CD4-positive, alpha-beta T cell treated with Interleukin-15 for 1 hour (primary cell): ENCODE results near the gene NFATC1.
A peak's percentile ranks its signal among the peaks of the same experiment; 100 is the strongest.

Experiments
- DNase-seq: peaks from one replicate; pipeline ENCODE4 v3.0.0-alpha.2; 2020

NFATC1 gene

GRCh38 chr18:79424880-79425568 lies 29.3 kb downstream of the NFATC1 start:
- no peak for DNase-seq

DNA sequence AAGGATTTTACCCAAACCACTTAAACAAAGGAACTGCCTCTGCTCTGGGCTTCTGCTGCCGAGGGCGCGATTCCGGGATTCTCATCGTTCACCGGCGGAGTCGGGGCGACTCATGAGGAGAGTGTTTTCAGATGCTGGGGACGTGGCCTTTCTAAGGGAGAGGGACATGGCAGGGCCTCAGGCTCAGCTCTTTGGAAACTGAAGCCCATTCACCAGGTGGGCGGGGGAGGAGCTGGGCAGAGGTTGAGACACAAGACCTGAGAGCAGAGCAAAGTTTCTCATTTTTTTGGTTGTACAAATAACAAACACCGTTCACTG lies 29.8 kb downstream of the NFATC1 start:
- no peak for DNase-seq

GRCh38 chr18:79426376-79427300 lies 30.9 kb downstream of the NFATC1 start:
- DNase-seq = no peak

DNA sequence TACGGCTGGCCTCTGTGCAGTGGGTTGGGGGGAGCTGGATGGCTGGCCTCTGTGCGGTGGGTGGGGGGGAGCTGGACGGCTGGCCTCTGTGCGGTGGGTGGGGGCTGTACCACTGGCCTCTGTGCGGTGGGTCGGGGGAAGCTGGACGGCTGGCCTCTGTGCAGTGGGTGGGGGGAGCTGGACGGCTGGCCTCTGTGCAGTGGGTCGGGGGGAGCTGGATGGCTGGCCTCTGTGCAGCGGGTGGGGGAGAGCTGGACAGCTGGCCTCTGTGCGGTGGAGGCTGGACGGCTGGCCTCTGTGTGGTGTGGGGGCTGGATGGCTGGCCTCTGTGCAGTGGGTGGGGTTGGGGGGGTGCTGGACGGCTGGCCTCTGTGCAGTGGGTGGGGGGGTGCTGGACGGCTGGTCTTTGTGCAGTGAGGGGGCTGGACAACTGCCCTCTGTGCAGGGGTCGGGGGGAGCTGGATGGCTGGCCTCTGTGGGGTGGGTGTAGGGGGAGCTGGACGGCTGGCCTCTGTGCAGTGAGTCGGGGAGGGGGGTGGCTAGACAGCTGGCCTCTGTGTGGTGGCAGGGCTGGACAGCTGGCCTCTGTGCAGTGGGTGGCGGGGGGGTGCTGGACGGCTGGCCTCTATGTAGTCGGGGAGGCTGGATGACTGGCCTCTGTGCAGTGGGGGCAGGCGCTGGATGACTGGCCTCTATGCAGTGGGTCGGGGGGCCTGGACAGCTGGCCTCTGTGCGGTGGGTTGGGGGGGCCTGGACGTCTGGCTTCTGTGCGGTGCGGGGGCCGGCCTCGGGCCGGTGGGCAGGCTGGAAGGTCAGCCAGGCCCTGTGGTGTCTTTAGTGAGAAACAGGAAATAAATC lies 31.9 kb downstream of the NFATC1 start:
- DNase-seq = no peak

DNA sequence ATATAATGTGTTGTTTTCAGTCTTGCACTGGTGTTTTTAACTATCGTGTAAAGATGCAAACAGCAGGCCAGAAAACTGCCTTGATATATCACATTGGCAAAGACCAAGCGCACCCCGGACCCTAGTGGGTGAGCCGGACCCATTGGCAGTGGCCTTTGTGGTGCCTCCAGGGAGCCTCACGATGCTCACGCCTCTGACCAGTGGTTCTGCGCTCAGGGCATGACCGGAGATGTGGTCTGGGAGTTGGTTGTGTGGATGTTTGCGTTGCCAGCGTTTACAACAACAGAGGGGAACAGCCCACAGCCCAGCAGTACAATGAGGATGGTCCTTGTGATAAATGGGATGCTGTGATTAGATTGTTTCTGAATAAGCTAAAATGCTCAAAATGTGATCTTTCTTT lies 32.6 kb downstream of the NFATC1 start:
- no peak for DNase-seq

DNA sequence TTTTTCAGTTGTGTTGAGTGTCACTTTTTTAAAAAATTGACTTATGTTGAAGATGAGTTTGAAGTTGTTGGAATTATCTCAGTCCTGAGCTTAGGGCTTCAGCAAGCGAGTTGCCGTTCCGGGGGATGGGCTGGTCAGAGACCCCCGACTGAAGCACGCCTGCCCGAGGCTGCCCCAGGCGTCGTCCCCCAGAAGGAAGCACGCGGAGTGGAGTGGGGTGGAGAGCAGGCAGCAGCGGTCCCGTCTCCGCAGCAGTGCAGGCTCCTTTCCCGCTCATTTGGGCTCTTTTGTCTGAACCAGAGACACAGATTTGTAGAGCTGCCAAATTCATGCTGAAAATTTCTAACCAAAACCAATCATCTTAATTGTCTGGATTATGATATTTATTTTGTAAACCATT lies 33.7 kb downstream of the NFATC1 start:
- no peak for DNase-seq

DNA sequence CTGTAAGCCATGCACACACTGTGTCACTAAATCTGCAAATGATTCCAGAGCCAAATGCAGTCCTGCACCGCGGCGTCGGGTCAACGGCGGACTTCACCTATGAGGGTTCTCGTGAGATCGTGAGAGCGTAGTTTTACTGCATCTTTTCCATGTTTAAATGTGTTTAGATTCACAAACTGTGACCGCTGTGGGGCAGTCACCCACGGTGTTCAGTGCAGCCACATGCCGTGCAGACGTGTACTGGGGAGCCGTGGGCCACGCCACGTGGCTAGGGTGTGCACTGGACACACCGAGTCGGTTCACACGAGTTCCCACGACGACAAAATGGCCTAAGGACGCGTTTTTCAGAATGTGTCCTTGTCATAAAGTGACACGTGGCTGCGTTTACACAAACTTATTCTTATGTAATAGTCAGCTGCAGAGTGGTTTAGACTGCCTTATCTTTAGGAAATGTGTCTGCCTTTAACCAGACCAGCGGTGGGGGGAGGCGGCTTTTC lies 34.1 kb downstream of the NFATC1 start:
- DNase-seq = no peak

- no peak for DNase-seq
Measured at GRCh38 chr18:79432376-79433120, 36.8 kb downstream of the NFATC1 start.

GRCh38 chr18:79433431-79433830 lies 37.7 kb downstream of the NFATC1 start:
- DNase-seq = no peak

DNA sequence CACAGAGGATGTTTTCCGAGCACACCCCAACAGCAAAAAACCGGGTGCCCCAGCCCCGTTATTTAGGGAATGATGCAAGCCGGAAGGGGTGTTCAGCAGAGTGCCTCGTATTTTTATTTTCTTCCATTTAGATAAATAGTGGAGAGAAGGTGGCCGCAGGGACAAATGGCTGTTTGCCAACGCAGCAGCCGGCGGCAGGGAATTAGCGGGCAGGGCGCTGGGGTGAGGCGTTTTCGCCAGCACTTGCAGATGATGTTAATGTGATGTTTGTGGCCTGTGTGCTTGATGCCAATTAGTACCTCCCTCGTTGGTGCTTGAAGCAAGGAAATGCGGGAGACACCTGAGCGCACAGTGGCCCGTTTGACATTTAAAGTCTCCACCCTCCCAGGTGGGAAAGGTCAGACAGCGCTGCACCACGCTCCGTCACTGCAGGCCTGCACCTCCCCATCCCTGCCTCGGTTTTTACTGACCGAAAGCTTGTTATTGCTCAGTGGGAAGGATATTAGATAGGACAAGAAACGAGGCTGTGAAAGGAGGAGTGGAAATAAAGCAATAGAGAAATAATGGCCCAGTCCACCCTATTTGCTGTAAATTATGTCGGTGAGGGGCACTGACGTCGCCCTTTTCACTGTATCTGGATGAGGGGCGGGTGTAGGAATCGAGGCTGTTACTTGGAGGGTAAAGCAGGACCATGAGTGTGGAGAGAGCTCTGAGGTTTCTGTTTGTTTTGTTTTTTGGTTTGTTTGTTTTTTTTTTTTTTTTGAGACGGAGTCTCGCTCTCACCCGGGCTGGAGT lies 39.1 kb downstream of the NFATC1 start:
- DNase-seq = no peak

- no peak for DNase-seq
Measured at GRCh38 chr18:79436556-79437275, 41.0 kb downstream of the NFATC1 start.

- DNase-seq = no peak
Measured at GRCh38 chr18:79438089-79438897, 42.6 kb downstream of the NFATC1 start.

- peak; percentile 48 for DNase-seq
Measured at GRCh38 chr18:79438898-79439627, 43.3 kb downstream of the NFATC1 start.

DNA sequence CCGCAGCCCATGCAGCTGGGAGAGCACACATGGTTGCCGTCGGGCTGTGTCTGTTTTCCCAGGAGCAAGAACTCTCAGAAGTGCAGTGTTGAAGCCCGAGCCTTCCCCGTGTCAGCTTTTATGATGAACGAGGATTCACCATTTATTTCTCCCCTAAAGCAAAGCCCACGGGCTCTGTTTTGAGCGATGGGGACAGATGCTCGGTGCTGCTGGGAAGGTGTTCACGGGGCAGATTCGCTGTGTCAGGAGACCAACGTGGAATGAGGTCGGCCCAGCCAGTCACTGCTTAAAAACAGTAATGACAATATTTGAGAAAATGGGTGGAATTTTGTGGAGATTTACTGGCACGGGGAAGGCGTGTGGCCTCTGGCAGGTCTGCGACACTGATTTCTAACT lies 43.9 kb downstream of the NFATC1 start:
- DNase-seq = no peak

DNA sequence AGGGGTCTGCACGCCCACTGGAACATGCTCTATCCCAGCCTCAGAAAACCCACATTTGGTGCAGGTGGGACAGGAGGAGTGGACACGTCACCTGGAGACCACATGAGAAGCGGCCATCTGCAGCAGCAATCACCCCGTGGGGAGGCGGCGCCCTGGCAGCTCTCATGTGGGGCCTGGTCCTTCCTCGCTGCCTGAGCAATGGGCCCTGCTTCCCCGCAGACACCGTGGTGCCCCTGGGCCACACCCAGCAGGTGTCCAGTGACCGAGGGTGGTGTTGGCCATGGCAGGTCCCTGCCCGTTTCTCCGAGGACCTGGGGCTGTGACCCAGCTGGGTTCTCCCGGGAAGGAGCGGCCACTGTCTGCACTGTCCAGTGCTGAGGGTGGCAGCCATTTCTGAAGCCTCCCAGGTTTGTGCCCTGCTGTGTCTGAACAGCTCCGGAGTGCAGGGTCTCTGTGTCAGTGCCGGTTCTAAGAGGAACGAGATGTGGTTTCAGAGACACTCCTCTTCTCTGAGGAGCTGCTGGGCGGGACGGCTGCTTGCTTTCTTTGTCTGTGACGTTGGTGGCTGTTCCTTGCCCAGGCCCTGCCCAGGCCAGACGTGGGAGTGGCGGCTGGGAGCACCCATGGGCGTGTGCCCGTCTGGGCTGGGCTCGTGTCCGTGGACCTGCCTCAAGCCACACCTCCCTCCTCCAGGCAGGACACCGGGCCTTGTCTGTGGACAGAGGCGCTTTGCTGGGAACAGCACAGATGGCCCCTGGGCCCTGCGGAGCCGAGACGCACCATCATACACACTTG lies 44.8 kb downstream of the NFATC1 start:
- DNase-seq = no peak

DNA sequence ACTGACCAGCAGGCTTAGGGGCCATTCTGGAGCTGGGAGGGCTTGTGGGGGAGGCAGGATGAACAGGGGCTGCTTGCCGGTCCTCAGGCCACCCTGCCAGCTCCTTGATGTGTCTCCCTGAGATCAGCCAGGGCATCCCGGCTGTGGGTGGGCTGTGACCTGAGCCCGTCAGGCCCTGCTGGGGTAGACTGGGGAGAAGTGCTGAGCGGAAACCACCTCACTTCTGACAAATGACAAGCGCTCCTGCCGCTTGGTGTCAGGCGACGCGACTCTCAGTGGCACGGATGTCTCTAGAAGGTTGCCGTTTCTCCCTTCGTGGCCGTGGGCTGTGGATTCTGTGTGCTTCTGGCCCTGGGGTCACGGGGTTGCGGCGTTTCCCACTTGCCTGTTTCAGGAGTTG lies 45.7 kb downstream of the NFATC1 start:
- no peak for DNase-seq

GRCh38 chr18:79442508-79443221 lies 46.9 kb downstream of the NFATC1 start:
- DNase-seq = no peak

DNA sequence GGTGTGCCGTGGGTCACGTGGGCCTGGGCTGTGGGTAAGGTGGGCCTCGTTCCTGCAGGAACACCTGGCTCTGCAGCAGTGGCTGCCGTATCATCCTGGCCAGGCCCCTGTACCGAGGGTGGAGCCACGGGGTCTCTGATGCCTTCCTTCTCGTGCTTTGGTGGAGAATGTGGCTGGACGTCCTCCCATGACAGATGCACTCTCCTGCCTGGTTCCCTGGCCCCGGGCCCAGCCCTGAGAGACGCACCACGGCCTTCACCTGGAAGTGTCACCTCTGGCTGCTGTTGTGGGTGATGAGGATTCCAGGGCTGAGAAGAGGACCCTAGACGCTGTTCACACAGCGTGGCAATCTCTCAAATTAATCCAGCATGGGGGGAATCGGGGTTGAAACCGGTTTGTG lies 49.5 kb downstream of the NFATC1 start:
- no peak for DNase-seq
